NT2/D1 (cell line): ENCODE results near the gene DAB2IP.

ENCODE experiments used
- DNase-seq: peaks from one replicate; pipeline ENCODE4 v3.0.0-alpha.2; 2011; ENCODE audit warnings: low read depth, low spot score
- H3K27me3 ChIP-seq: 2 replicates; pipeline ENCODE4 v1.6.0; 2011; ENCODE audit warnings: mild to moderate bottlenecking; ENCODE audit not compliant: insufficient read length, insufficient read depth
- H3K36me3 ChIP-seq: 2 replicates; pipeline ENCODE4 v1.6.1; 2011; ENCODE audit warnings: mild to moderate bottlenecking, low read length, mixed read lengths; ENCODE audit not compliant: insufficient read depth, insufficient read length
- H3K4me1 ChIP-seq: 2 replicates; pipeline ENCODE4 v1.5.1; 2011; ENCODE audit not compliant: insufficient read depth, insufficient read length
- H3K4me3 ChIP-seq: 2 replicates; pipeline ENCODE4 v1.5.1; 2011; ENCODE audit warnings: low read depth; ENCODE audit not compliant: insufficient read length
- H3K9ac ChIP-seq: 2 replicates; pipeline ENCODE4 v1.6.0; 2011; ENCODE audit warnings: low read depth; ENCODE audit not compliant: insufficient read length
- H3K9me3 ChIP-seq: 2 replicates; pipeline ENCODE4 v1.5.1; 2011; ENCODE audit warnings: mild to moderate bottlenecking, low read length; ENCODE audit not compliant: insufficient read depth
- SUZ12 ChIP-seq: IDR thresholded peaks from 2 replicates; pipeline ENCODE4 v1.6.1; 2011; ENCODE audit not compliant: insufficient read length, insufficient read depth; ENCODE audit errors: extremely low read depth
- YY1 ChIP-seq: IDR thresholded peaks from 2 replicates; pipeline ENCODE4 v1.6.1; 2011; ENCODE audit not compliant: insufficient read length, insufficient read depth
- ZNF274 ChIP-seq: IDR thresholded peaks from 2 replicates; pipeline ENCODE4 v1.6.1; 2011; ENCODE audit warnings: mild to moderate bottlenecking, low read depth, low read length

Gene DAB2IP

GRCh38 chr9:121707477-121708424, 56.3 kb downstream of the DAB2IP start:
- no peak for DNase-seq
- Histone ChIP-seq H3K9ac (no peak overlapping the region), H3K9me3 (no peaks in the 10 kb centered on the region), H3K27me3 (no peaks in the 10 kb centered on the region), H3K36me3 (peaks cover 50% of the 10 kb centered on the region), H3K4me3 (no peak overlapping the region), H3K4me1 (peaks cover 8% of the 10 kb centered on the region)
- TF ChIP-seq ZNF274: no peak
- no peak for TF ChIP-seq SUZ12
- TF ChIP-seq YY1: no peak

GRCh38 chr9:121708768-121709488, 57.5 kb downstream of the DAB2IP start:
- H3K27me3 ChIP-seq: no peaks in the 10 kb centered on the region
- no peak for DNase-seq
- H3K9ac ChIP-seq: no peak overlapping the region
- peaks cover 58% of the 10 kb centered on the region for H3K36me3 ChIP-seq
- H3K4me3 ChIP-seq: no peak overlapping the region
- TF ChIP-seq YY1 (no peak), SUZ12 (no peak), ZNF274 (no peak)
- H3K4me1 ChIP-seq: peaks cover 8% of the 10 kb centered on the region
- no peaks in the 10 kb centered on the region for H3K9me3 ChIP-seq

GRCh38 chr9:121709798-121710197, 58.4 kb downstream of the DAB2IP start:
- TF ChIP-seq ZNF274 (no peak), YY1 (no peak), SUZ12 (no peak)
- Histone ChIP-seq H3K36me3 (peaks cover 64% of the 10 kb centered on the region), H3K9me3 (no peaks in the 10 kb centered on the region), H3K4me3 (no peak overlapping the region), H3K4me1 (peaks cover 12% of the 10 kb centered on the region), H3K9ac (no peak overlapping the region), H3K27me3 (no peaks in the 10 kb centered on the region)
- DNase-seq: no peak

GRCh38 chr9:121711281-121711680, 59.8 kb downstream of the DAB2IP start:
- peaks cover 9% of the 10 kb centered on the region for H3K4me1 ChIP-seq
- TF ChIP-seq ZNF274 (no peak), YY1 (no peak), SUZ12 (no peak)
- H3K9me3 ChIP-seq: no peaks in the 10 kb centered on the region
- no peaks in the 10 kb centered on the region for H3K27me3 ChIP-seq
- H3K36me3 ChIP-seq: peaks cover 67% of the 10 kb centered on the region
- no peak overlapping the region for H3K4me3 ChIP-seq
- no peak overlapping the region for H3K9ac ChIP-seq
- DNase-seq: no peak

- no peak for TF ChIP-seq SUZ12
- no peak for TF ChIP-seq YY1
- TF ChIP-seq ZNF274: no peak
- Histone ChIP-seq H3K4me3 (no peak overlapping the region), H3K27me3 (no peaks in the 10 kb centered on the region), H3K36me3 (peaks cover 66% of the 10 kb centered on the region), H3K9me3 (no peaks in the 10 kb centered on the region), H3K4me1 (peaks cover 8% of the 10 kb centered on the region), H3K9ac (no peak overlapping the region)
- DNase-seq: no peak
Observed at GRCh38 chr9:121711797-121712196, 60.4 kb downstream of the DAB2IP start.

GRCh38 chr9:121713400-121714070, 62.1 kb downstream of the DAB2IP start:
- H3K9ac ChIP-seq: no peak overlapping the region

More at GRCh38 chr9:121713400-121714070, 62.1 kb downstream of the DAB2IP start:
- peaks cover 70% of the 10 kb centered on the region for H3K36me3 ChIP-seq
- no peaks in the 10 kb centered on the region for H3K27me3 ChIP-seq
- TF ChIP-seq YY1 (no peak), ZNF274 (no peak), SUZ12 (no peak)
- H3K4me3 ChIP-seq: no peak overlapping the region
- H3K4me1 ChIP-seq: peaks cover 17% of the 10 kb centered on the region
- H3K9me3 ChIP-seq: no peaks in the 10 kb centered on the region
- DNase-seq: no peak
